Upper lobe of left lung (tissue), 6 donors: ENCODE results near the gene ASMTL. TPM values are rescaled to one million over a fixed set of nuclear protein-coding genes. Genes with fewer than 3 reads are reported as not detected.

Experiments
- ATAC-seq, 2 donors: fragments of 200-7000 bp; cut with Tn5 transposase; one replicate each; pipeline ENCODE4 v1.9.1; 2022; ENCODE audit warnings: mild to moderate bottlenecking in 2 of 2, moderate library complexity in 2 of 2; ENCODE audit not compliant: low FRiP score in 2 of 2
- DNase-seq, 2 donors: peaks; one replicate each; pipeline ENCODE4 v3.0.0-alpha.2; 2019 to 2020
- H3K27ac ChIP-seq, 4 donors: fragments of 200-600 bp; sonication (generic); one replicate each; pipeline ENCODE4 v1.5.1; 2016 to 2019
- H3K27me3 ChIP-seq, 4 donors: fragments of 200-600 bp; sonication (generic); one replicate each; pipeline ENCODE4 v1.5.1; 2017 to 2019
- H3K36me3 ChIP-seq, 4 donors: fragments of 200-600 bp; sonication (generic); one replicate each; pipeline ENCODE4 v1.5.1; 2016 to 2019
- H3K4me1 ChIP-seq, 4 donors: fragments of 200-600 bp; sonication (generic); one replicate each; pipeline ENCODE4 v1.5.1; 2018 to 2019
- H3K4me3 ChIP-seq, 4 donors: fragments of 200-600 bp; sonication (generic); one replicate each; pipeline ENCODE4 v1.5.1; 2017 to 2019; ENCODE audit warnings: mild to moderate bottlenecking in 2 of 4, moderate library complexity in 1 of 4
- H3K9me3 ChIP-seq, 4 donors: fragments of 200-600 bp; sonication (generic); one replicate each; pipeline ENCODE4 v1.5.1; 2018 to 2019
- EP300 ChIP-seq, 4 donors: sonication (generic); formaldehyde crosslinking; IDR thresholded peaks; one replicate each; pipeline ENCODE4 v1.5.1; 2017; ENCODE audit warnings: antibody characterized with exemption in 4 of 4, control low read depth in 2 of 4
- POLR2A ChIP-seq, 4 donors: fragments of 450-650 bp; IDR thresholded peaks; one replicate each; pipeline ENCODE4 v1.5.1; 2016 to 2017; ENCODE audit warnings: antibody characterized with exemption in 4 of 4, mild to moderate bottlenecking in 2 of 4
- POLR2AphosphoS5 ChIP-seq, 2 donors: sonication (generic); formaldehyde crosslinking; IDR thresholded peaks; one replicate each; pipeline ENCODE4 v1.5.1; 2017; ENCODE audit warnings: antibody characterized with exemption in 2 of 2
- WGBS, 2 donors: methylation state at CpG; one replicate each; pipeline ENCODE4 v1.1.5; 2017 to 2018; 5-methylcytosine and 5-hydroxymethylcytosine counted together
- total RNA-seq, 6 donors: library from RNA; depleted of rRNA in 4 of 6; stranded (reverse); fragments of >200 nt in 4 of 6; gene quantifications; one replicate each; pipeline versions ENCODE4 v1.1.0 to v1.2.1, GENCODE V29; 2016 to 2021
- TF ChIP-seq, protein P1 (sequence below), 6 experiments: fragments of 450-650 bp in 4 of 6; fragments of 200-600 bp in 2 of 6; sonication (generic) in 2 of 6; IDR thresholded peaks; one replicate each; pipeline ENCODE4 v1.5.1; 2016 to 2019; ENCODE audit warnings: antibody characterized with exemption in 6 of 6
- donor health status: DM: no; HTN: no; CAD: no; lungs with moderate emphysema.
- donor health status: DM: no; HTN: yes; CAD: no; lungs with severe emphysema.

ASMTL gene, protein sequence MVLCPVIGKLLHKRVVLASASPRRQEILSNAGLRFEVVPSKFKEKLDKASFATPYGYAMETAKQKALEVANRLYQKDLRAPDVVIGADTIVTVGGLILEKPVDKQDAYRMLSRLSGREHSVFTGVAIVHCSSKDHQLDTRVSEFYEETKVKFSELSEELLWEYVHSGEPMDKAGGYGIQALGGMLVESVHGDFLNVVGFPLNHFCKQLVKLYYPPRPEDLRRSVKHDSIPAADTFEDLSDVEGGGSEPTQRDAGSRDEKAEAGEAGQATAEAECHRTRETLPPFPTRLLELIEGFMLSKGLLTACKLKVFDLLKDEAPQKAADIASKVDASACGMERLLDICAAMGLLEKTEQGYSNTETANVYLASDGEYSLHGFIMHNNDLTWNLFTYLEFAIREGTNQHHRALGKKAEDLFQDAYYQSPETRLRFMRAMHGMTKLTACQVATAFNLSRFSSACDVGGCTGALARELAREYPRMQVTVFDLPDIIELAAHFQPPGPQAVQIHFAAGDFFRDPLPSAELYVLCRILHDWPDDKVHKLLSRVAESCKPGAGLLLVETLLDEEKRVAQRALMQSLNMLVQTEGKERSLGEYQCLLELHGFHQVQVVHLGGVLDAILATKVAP
- 10 to 100 TPM; 11.0 to 28.3 (median 23.2) TPM for total RNA-seq

DNA sequence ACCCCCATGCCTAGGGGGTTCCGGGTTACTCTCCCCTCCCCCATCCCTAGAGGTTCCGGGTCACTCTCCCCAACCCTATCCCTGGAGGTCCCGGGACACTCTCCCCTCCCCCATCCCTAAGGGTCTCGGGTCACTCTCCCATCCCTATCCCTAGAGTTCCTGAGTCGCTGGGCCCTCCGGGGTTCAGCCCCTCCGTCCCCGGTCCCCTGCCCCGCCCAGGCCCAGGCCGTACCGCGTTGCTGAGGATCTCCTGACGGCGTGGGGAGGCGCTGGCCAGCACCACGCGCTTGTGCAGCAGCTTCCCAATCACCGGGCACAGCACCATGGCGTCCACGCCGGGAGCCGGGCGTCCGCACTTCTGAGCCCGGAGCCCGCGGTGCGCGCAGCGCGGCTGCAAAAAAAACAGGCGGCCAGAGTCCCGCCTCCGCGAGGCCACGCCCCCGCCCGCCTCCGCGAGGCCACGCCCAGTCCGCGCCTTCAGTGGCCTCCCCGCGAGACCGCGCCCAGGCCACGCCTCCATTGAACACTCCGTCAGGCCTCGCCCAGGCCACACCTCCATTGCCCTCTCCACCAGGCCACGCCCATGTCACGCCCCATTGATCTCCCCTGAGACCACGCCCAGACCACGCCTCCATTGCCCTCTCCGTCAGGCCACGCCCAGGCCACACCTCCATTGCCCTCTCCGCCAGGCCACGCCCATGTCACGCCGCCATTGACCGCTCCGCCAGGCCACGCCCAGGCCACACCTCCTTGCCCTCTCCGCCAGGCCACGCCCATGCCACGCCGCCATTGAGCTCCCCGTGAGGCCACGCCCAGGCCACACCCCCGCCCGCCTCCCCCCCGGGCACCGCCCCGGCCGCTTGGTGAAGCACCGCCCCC lies at the start of gene ASMTL:
TSS of gene ASMTL (minus strand) at position 394 of the 879 bp plus-strand sequence. CDS start at position 325, 69 bp downstream.
- H3K27ac ChIP-seq, result peak within 1 kb of the TSS; percentile 89 to 97 (median 92)
- DNase-seq (peak; percentile 100), ATAC-seq (peak; percentile 96 to 99)
- peaks cover 6 to 29% (median 17%) of the 10 kb centered on the region in 4 donors for H3K4me1 ChIP-seq
- 0 to 1% methylated on average over 26 to 46 of the region's 76 CpGs for WGBS, 2 donors
- H3K36me3 ChIP-seq, result no peaks in the 10 kb centered on the region
- no peaks in the 10 kb centered on the region for H3K9me3 ChIP-seq
- H3K4me3 ChIP-seq, result peak within 1 kb of the TSS; percentile 76 to 85 (median 80)
- no peaks in the 10 kb centered on the region for H3K27me3 ChIP-seq
- TF ChIP-seq POLR2AphosphoS5 (IDR thresholded peaks at IDR 0.05) (peak in 1 of 2 donors; percentile 70), POLR2A (IDR thresholded peaks at IDR 0.05) (peak in 3 of 4 donors; percentile 59 to 89 (median 70)), EP300 (IDR thresholded peaks at IDR 0.05) (no peak)
- TF ChIP-seq, protein P1, sequence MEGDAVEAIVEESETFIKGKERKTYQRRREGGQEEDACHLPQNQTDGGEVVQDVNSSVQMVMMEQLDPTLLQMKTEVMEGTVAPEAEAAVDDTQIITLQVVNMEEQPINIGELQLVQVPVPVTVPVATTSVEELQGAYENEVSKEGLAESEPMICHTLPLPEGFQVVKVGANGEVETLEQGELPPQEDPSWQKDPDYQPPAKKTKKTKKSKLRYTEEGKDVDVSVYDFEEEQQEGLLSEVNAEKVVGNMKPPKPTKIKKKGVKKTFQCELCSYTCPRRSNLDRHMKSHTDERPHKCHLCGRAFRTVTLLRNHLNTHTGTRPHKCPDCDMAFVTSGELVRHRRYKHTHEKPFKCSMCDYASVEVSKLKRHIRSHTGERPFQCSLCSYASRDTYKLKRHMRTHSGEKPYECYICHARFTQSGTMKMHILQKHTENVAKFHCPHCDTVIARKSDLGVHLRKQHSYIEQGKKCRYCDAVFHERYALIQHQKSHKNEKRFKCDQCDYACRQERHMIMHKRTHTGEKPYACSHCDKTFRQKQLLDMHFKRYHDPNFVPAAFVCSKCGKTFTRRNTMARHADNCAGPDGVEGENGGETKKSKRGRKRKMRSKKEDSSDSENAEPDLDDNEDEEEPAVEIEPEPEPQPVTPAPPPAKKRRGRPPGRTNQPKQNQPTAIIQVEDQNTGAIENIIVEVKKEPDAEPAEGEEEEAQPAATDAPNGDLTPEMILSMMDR (IDR thresholded peaks at IDR 0.05), result peak in 1 of 6 experiments; percentile 17

DNA sequence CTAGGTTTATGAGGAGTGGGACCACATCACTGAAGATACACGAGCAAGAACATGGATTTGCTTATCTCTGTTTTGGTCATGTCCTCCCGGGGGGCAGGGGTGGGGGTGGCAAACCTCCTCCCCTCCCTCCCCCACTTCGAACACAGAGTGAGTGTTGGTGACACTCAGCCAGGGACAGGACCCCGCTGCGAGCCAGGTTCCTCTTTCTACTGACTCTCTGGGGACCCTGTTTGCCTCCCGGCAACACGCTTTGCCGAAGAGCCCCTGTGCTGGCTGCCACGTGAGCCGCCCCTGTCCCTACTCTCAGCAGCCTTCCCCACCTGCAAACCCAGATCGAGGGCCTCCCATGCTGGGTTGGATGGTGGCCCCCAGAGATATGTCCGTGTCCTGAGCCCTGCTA lies 49.5 kb upstream of the ASMTL start:
- Histone ChIP-seq H3K36me3 (no peaks in the 10 kb centered on the region), H3K4me1 (peaks cover 0 to 9% (median 4%) of the 10 kb centered on the region in 4 donors), H3K27ac (peak overlapping the region in 3 of 4 donors; percentile 44 to 76 (median 65)), H3K9me3 (no peaks in the 10 kb centered on the region), H3K27me3 (no peaks in the 10 kb centered on the region), H3K4me3 (no peak overlapping the region)
- WGBS, 2 donors, result 57 to 79% methylated on average over 9 to 12 of the region's 12 CpGs
- no peak for ATAC-seq
- DNase-seq, result no peak
- TF ChIP-seq EP300 (IDR thresholded peaks at IDR 0.05), result no peak
- no peak for TF ChIP-seq POLR2AphosphoS5 (IDR thresholded peaks at IDR 0.05)
- TF ChIP-seq, protein P1 (IDR thresholded peaks at IDR 0.05), result no peak
- TF ChIP-seq POLR2A (IDR thresholded peaks at IDR 0.05), result no peak

DNA sequence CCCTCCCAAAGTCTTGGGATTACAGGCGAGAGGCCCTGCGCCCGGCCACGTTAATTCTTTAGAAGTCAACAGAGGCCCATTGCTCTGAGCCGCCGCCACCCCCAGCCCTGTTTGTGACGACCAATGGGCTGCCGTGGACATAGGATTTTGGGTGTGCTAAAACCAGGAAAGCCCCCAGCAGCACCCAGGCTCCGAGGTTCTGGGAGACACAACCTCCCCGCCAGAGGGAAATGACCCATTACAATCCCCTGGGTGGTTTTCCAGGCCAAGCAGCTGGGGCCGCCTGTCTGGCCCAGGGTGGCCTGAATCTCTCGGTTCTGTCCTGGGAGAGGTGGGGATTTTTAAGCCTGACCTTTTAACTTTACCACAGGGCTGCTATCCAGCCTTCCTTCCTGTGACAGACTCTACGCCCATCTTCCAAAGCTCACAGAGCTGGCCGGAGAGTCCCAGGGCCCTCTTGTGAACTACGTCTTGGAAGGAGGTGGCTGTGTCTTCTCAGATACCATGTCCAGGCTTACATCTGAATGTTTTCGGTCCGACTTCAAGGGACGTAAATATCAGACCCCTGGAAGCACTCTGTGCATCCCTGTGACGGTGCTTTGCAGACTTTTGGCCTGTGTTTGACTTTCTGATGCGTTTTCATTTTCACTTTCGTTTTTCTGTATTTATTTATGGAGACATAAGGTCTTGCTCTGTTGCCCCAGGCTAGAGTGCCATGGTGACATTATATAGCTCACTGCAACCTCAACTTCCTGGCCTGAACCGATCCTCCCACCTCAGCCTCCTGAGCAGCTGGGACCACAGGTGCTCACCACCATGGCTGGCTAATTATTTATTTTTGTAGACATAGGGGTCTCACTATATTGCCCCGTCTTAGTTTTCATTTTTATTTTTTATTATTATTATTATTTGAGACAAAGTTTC lies 48.3 kb upstream of the ASMTL start:
- TF ChIP-seq POLR2AphosphoS5 (IDR thresholded peaks at IDR 0.05) (no peak), POLR2A (IDR thresholded peaks at IDR 0.05) (no peak), EP300 (IDR thresholded peaks at IDR 0.05) (no peak)
- TF ChIP-seq, protein P1 (IDR thresholded peaks at IDR 0.05), result no peak
- H3K27me3 ChIP-seq, result no peaks in the 10 kb centered on the region
- H3K4me1 ChIP-seq, result peaks cover 0 to 9% (median 3%) of the 10 kb centered on the region in 4 donors
- no peak for DNase-seq
- 72 to 76% methylated on average over 21 to 23 of the region's 23 CpGs for WGBS, 2 donors
- H3K36me3 ChIP-seq, result no peaks in the 10 kb centered on the region
- H3K9me3 ChIP-seq, result no peaks in the 10 kb centered on the region
- H3K27ac ChIP-seq, result peak overlapping the region; percentile 65 to 76 (median 70)
- H3K4me3 ChIP-seq, result peak overlapping the region in 1 of 4 donors; percentile 22
- no peak for ATAC-seq

DNA sequence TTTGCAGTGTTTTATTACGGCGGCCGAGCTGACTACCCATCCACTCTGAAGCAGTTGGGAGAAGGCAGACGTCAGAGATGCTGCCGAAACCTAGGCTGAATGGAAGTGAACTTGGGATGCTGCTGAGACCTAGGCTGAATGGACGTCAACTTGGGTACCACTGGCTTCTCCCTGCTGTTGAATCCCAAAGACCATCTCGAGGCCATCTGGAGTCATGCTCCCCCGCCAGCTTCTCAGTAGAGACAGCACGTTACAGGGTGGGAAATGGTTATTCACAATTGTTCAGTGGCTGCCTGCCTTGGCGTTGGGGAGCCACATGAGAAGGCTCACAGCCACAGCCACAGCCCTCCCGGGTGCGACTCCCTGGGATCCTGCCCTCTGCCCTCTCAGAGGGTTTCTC lies 43.4 kb upstream of the ASMTL start:
- no peak overlapping the region for H3K27ac ChIP-seq
- H3K9me3 ChIP-seq, result no peaks in the 10 kb centered on the region
- WGBS, 2 donors, result 81 to 83% methylated on average over 12 of the region's 12 CpGs
- H3K4me3 ChIP-seq, result no peak overlapping the region
- no peak for DNase-seq
- TF ChIP-seq EP300 (IDR thresholded peaks at IDR 0.05) (no peak), POLR2A (IDR thresholded peaks at IDR 0.05) (no peak), POLR2AphosphoS5 (IDR thresholded peaks at IDR 0.05) (no peak)
- TF ChIP-seq, protein P1 (IDR thresholded peaks at IDR 0.05), result no peak
- no peaks in the 10 kb centered on the region for H3K36me3 ChIP-seq
- peaks cover 0 to 8% (median under 1%) of the 10 kb centered on the region in 4 donors for H3K4me1 ChIP-seq
- no peak for ATAC-seq
- H3K27me3 ChIP-seq, result no peaks in the 10 kb centered on the region
